ENCODE results near the gene PRR15.

PRR15 gene

GRCh38 chr7:29611941-29612544, 48.4 kb downstream of the PRR15 start:
- no peak for DNase-seq

DNA sequence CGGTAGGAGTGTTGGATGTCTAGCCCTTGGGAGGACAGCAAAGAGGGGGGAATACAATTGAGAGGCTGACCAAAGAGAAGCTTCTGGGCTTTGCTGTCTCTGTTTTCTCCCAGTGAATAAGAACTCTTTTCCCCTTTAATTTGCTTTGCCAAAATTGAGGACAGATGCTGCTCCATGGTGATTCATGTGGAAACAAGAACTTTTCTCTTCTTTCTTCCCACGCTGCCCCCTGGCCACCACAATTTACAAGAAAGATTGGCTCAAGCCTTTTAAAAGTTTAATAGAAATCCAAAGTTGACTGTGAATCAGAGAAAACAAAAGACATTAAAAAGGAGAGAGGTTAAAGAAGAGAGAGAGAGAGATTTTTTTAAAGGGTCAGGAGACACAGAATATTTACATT, 49.0 kb downstream of the PRR15 start:
- DNase-seq, result no peak

- no peak for DNase-seq
Measured at GRCh38 chr7:29613100-29613499, 49.5 kb downstream of the PRR15 start.

DNA sequence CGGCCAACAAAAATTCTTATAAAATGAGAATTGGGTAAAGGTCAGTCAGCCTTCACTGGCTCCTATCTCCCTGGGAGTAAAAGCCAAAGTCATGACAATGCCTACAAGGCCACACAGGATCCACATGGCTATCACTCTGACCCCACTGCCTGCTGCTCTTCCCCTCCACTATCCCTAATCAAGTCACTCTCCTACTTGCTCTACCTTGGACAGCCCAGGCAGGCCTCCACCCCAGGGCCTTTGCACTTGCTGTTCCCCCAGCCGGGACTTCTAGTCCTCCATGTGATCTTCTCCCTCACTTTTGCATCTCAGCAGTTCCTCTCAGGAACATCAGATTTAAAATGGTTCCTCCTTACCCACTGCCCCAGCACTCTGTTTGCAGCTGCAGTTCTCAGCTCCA, 50.6 kb downstream of the PRR15 start:
- DNase-seq, result no peak

Data from CD4-positive, alpha-beta T cell treated with Interferon gamma for 1 hour (primary cell).